Esophagus (tissue), 2 donors: Measurements from ENCODE around the gene LSR. TPM values are rescaled to one million over a fixed set of nuclear protein-coding genes. Genes with fewer than 3 reads are reported as not detected.

Experiments
- H3K27ac ChIP-seq, 2 donors: one replicate each; pipeline ENCODE4 v1.5.1; 2013; ENCODE audit warnings: low read depth in 2 of 2, mild to moderate bottlenecking in 2 of 2, inconsistent platforms in 1 of 2, low read length in 1 of 2, moderate library complexity in 1 of 2
- H3K27me3 ChIP-seq, 2 donors: one replicate each; pipeline ENCODE4 v1.6.1; 2013; ENCODE audit warnings: low read length in 2 of 2, control low read depth in 1 of 2, mild to moderate bottlenecking in 1 of 2; ENCODE audit not compliant: insufficient read depth in 2 of 2, control insufficient read depth in 1 of 2
- H3K36me3 ChIP-seq, 2 donors: one replicate each; pipeline ENCODE4 v1.6.1; 2013; ENCODE audit warnings: low read length in 1 of 2; ENCODE audit not compliant: control insufficient read depth in 2 of 2, insufficient read depth in 2 of 2
- H3K4me1 ChIP-seq, 2 donors: one replicate each; pipeline ENCODE4 v1.6.1; 2013; ENCODE audit warnings: low read length in 1 of 2; ENCODE audit not compliant: control insufficient read depth in 2 of 2, insufficient read depth in 2 of 2
- H3K4me3 ChIP-seq, 2 donors: one replicate each; pipeline ENCODE4 v1.5.1; 2013; ENCODE audit warnings: low read length in 2 of 2, mild to moderate bottlenecking in 2 of 2, low read depth in 1 of 2, moderate library complexity in 1 of 2
- H3K9me3 ChIP-seq, 2 donors: one replicate each; pipeline ENCODE4 v1.6.1; 2013; ENCODE audit warnings: mild to moderate bottlenecking in 2 of 2, low read depth in 1 of 2, low read length in 1 of 2, moderate library complexity in 1 of 2; ENCODE audit not compliant: control insufficient read depth in 2 of 2, insufficient read depth in 1 of 2
- WGBS, 2 donors: extraction: QIAGEN DNeasy Blood & Tissue Kit; methylation state at CpG; one replicate each; pipeline ENCODE4 v1.1.7; 2013; 5-methylcytosine and 5-hydroxymethylcytosine counted together
- polyA plus RNA-seq, 2 donors: library from polyadenylated mRNA; stranded (reverse); fragments of 200-250 nt; gene quantifications; one replicate each; pipeline ENCODE4 v1.2.3, GENCODE V29; 2013
- donor health status: healthy with polysubstance abuse.
- donor health status: Bipolar disorder and iron deficiency.

The LSR gene, protein sequence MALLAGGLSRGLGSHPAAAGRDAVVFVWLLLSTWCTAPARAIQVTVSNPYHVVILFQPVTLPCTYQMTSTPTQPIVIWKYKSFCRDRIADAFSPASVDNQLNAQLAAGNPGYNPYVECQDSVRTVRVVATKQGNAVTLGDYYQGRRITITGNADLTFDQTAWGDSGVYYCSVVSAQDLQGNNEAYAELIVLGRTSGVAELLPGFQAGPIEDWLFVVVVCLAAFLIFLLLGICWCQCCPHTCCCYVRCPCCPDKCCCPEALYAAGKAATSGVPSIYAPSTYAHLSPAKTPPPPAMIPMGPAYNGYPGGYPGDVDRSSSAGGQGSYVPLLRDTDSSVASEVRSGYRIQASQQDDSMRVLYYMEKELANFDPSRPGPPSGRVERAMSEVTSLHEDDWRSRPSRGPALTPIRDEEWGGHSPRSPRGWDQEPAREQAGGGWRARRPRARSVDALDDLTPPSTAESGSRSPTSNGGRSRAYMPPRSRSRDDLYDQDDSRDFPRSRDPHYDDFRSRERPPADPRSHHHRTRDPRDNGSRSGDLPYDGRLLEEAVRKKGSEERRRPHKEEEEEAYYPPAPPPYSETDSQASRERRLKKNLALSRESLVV
- polyA plus RNA-seq, result 10 to 100 TPM; 39.0 to 63.5 TPM

DNA sequence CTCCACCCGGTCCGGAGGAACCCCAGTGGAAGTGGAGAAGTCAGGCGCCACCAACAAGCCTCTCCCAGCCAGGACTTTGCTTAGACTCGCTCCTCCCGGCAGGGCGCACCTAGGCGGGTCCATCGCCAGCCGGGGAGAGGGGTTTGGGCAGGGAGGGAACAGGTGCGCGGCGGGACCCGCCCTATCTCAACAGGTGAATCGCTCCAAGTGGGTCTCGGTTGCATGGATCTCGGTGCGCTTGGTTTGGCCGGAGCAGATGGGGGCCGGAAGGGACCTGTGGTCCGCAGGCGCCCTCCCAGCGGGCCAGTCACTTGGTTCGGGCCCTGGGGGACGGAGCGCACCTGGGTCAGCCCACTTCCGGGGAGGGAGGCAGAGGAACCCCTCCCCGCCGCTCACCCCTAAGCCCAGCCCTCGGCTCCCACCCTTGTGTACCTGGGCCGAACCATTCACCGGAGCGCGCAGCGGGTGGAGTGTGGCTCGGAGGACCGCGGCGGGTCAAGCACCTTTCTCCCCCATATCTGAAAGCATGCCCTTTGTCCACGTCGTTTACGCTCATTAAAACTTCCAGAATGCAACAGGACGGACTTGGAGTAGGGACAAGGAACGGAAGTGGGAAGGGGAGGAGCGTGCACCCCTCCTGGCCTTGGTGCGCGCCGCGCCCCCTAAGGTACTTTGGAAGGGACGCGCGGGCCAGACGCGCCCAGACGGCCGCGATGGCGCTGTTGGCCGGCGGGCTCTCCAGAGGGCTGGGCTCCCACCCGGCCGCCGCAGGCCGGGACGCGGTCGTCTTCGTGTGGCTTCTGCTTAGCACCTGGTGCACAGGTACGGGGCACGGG lies at the start of gene LSR:
TSS of gene LSR (plus strand) at position 693 of the 836 bp plus-strand sequence. CDS start at position 714, 21 bp downstream.
- peaks cover 0 to 8% of the 10 kb centered on the region in 2 donors for H3K36me3 ChIP-seq
- H3K27ac ChIP-seq, result peak within 1 kb of the TSS; percentile 93 to 96
- WGBS, 2 donors, result 0 to 1% methylated on average over 67 to 69 of the region's 69 CpGs
- no peaks in the 10 kb centered on the region for H3K27me3 ChIP-seq
- no peaks in the 10 kb centered on the region for H3K9me3 ChIP-seq
- peak within 1 kb of the TSS; percentile 80 to 83 for H3K4me3 ChIP-seq
- peaks cover 2 to 9% of the 10 kb centered on the region in 2 donors for H3K4me1 ChIP-seq

DNA sequence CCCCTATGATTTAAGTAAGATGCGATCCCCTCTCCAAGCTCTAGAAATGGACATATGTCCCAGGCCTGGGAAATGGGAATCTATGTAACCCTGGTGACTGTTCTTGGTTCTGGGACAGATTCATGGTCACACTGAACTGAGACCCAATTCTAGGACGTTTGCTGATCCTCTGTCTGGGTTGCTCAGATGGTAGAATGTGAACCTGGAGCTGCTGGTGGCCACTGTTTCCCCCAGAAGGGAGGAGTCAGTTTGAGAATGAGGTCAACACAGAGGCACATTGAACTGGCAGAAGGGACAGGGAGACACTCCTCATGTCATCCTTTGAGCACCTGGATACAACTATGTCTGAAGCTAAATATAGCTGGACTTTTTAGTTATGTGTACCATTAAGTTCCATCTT lies 49.3 kb upstream of the LSR start:
- Histone ChIP-seq H3K27me3 (no peaks in the 10 kb centered on the region), H3K36me3 (no peaks in the 10 kb centered on the region), H3K27ac (no peak overlapping the region), H3K4me3 (no peak overlapping the region), H3K9me3 (no peaks in the 10 kb centered on the region), H3K4me1 (no peaks in the 10 kb centered on the region)
- 57 to 66% methylated on average over 2 of the region's 2 CpGs for WGBS, 2 donors

DNA sequence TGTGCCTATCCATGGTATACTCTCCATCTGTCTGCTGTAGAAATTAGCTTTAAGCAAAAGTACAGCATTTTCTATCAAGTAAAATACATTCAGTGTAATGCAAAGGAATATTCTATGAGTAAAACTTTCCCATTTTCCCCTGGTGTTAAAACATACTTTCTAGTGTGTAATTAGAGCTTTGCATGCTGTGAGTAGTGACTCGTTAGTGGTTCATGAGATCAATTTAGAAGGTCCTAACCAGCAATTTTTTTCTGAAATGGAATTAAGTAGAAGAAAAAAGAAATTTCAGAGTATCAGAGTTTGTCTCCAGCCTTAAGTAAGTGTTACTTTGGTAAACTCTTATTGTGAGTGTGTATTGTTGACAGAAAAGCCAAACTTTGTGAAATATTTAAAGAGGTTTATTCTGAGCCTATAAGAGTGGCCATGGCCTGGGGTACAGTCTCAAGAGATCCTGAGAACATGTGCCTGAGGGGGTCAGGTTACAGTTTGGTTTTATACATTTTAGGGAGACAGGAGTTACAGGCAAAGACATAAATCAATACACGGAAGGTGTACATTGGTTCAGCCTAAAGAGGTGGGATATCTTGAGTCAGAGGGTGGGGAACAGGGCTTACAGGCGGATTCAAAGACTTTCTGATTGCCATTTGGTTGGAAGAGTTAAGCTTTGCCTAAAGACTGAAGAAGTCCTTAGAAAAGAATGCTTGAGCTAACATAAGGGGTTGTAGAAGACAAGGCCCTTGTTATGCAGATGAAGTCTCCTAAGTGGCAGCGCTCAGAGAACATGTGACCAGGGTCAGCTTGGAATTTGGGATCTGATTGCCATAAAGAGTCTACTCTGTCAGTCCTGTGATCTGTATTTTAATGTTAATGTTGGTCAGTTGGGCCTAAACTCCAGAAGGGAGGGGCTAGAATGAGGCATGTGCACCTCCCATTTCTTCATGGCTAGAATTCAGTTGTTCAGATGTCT lies 45.8 kb upstream of the LSR start:
- Histone ChIP-seq H3K36me3 (no peaks in the 10 kb centered on the region), H3K4me3 (no peak overlapping the region), H3K27ac (no peak overlapping the region), H3K27me3 (no peaks in the 10 kb centered on the region), H3K9me3 (no peaks in the 10 kb centered on the region), H3K4me1 (peaks cover 0 to 2% of the 10 kb centered on the region in 2 donors)
- 80 to 83% methylated on average over 4 of the region's 4 CpGs for WGBS, 2 donors

DNA sequence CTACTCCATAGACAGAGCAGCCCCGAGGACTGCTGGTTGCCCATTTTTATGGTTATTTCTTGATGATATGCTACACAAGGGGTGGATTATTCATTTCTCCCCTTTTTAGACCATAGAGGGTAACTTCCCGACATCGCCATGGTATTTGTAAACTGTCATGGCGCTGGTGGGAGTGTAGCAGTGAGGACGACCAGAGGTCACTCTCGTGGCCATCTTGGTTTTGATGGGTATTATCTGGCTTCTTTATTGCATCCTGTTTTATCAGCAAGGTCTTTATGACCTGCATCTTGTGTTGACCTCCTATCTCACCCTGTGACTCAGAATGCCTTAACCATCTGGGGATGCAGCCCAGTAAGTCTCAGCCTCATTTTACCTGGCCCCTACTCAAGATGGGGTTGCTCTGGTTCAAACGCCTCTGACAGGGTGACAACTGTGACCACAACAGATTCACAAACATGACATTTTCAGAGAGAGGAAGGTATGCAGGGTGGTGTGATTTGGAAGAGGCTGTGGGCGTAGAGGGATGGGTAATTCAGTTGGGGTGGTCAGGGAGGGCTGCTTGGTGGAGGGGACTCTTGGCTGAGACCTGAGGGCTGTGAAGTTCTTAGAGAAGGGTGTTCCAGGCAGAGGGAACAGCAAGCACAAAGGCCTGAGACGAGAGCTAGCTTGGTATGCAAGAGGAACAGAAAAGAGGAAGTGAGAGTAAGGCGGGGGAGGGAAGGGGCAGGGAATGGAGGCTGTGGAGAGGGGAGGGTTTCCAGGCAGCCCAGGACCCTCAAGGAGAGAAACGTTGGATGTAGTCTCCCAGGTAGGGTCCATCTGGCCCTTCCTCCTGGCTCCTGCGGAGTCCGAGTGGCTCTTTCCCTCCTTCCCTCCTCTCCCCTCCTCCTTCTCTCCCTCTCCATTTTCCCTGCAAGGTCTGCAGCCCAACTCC lies 43.7 kb upstream of the LSR start:
- H3K36me3 ChIP-seq, result no peaks in the 10 kb centered on the region
- H3K27ac ChIP-seq, result peak overlapping the region in 1 of 2 donors; percentile 9
- WGBS, 2 donors, result 69 to 77% methylated on average over 10 to 13 of the region's 13 CpGs
- H3K9me3 ChIP-seq, result no peaks in the 10 kb centered on the region
- peaks cover 0 to 2% of the 10 kb centered on the region in 2 donors for H3K4me1 ChIP-seq
- H3K27me3 ChIP-seq, result no peaks in the 10 kb centered on the region
- no peak overlapping the region for H3K4me3 ChIP-seq

DNA sequence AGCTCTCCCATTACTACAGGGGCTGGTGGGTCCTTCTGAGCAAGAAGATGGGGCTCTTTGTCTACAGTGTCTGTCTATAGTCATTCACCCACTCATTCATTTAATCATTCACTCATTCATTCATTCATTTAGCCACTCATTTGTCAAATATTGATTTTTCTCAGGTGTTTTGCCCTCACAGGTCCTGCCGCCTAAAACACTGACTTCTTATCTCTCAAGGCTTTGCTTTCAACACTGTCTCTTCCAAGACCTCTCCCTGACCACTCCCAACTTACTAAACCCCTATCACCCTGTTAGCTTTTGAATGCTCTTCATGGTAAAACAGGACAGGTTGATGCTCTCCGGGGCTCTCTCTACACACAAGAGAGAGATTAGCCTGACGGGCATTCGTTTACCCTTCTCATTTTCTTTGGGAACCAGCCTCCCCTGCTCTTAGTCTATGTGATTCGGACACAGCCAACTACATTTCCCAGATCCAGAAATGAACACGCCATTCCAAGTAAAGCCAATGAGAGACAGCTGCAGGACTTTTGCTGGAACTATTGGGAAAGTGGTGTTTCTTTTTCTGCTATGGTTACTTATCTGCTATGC lies 43.0 kb upstream of the LSR start:
- WGBS, 2 donors, result 66 to 68% methylated on average over 6 of the region's 6 CpGs
- Histone ChIP-seq H3K27me3 (no peaks in the 10 kb centered on the region), H3K36me3 (no peaks in the 10 kb centered on the region), H3K27ac (no peak overlapping the region), H3K4me3 (no peak overlapping the region), H3K4me1 (peaks cover 0 to 2% of the 10 kb centered on the region in 2 donors), H3K9me3 (no peaks in the 10 kb centered on the region)

DNA sequence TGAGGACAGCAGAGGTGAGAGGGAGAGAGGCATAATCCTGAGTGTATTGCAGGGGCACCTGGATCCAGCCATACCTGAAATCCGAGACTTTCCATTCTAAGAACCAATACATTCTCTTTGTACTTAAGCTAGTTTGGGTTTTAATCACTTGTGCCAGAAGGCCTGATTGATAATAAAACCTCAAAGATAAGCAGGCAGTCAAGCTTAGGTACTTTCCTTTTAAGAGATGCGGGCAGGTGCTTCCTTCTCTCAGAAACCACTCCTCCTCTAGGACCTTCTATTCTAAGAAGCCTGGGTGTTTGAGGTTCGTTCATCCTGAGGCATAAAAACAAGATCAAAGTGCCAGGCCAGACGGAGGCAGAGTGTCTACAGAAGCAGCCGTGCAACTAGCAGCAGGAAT lies 42.4 kb upstream of the LSR start:
- Histone ChIP-seq H3K9me3 (no peaks in the 10 kb centered on the region), H3K4me1 (peaks cover 0 to 2% of the 10 kb centered on the region in 2 donors), H3K27ac (no peak overlapping the region), H3K27me3 (no peaks in the 10 kb centered on the region), H3K4me3 (no peak overlapping the region), H3K36me3 (no peaks in the 10 kb centered on the region)
- WGBS, 2 donors, result 46 to 52% methylated on average over 5 of the region's 5 CpGs

DNA sequence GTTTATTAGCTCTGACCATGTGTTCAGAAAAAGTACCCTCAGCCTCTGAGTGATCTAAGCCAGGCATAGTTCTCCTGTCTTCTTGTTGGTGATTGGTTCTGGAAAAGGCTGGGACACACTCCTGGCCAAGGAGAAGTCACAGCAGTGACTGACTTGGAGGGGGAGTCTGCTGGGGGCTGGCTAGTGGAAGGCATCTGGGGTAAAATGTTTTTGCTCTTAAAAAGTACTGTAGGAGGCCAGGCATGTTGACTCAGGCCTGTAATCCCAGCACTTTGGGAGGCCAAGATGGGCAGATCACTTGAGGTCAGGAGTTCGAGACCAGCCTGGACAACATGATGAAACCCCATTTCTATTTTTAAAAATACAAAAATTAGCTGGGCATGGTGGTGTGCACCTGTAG lies 41.9 kb upstream of the LSR start:
- H3K36me3 ChIP-seq, result no peaks in the 10 kb centered on the region
- peaks cover 0 to 2% of the 10 kb centered on the region in 2 donors for H3K4me1 ChIP-seq
- no peaks in the 10 kb centered on the region for H3K9me3 ChIP-seq
- no peak overlapping the region for H3K27ac ChIP-seq
- no peaks in the 10 kb centered on the region for H3K27me3 ChIP-seq
- no peak overlapping the region for H3K4me3 ChIP-seq
- whole genome bisulfite sequencing, 2 donors, result 90 to 95% methylated on average over 1 of the region's 1 CpG

DNA sequence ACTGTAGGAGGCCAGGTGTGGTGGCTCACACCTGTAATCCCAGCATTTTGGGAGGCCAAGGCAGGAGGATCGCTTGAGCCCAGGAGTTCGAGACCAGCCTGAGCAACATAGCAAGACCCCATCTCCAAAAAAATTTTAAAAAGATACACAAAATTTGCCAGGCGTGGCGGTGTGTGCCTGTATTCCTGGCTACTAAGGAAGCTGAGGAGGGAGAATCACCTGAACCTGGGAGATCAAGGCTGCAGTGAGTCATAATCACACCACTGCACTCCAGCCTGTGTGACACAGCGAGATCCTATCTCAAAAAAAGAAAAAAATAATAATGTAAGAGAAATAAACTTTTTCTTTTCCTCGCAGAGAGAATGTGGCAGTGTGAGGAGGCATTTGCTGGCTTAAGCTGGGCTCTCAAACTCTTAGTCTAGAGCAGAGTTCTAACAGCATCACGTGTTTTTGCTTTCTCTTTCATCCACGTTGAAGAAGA lies 41.4 kb upstream of the LSR start:
- no peak overlapping the region for H3K27ac ChIP-seq
- H3K36me3 ChIP-seq, result no peaks in the 10 kb centered on the region
- H3K4me1 ChIP-seq, result peaks cover 0 to 2% of the 10 kb centered on the region in 2 donors
- WGBS, 2 donors, result 79 to 88% methylated on average over 8 of the region's 8 CpGs
- no peak overlapping the region for H3K4me3 ChIP-seq
- no peaks in the 10 kb centered on the region for H3K27me3 ChIP-seq
- no peaks in the 10 kb centered on the region for H3K9me3 ChIP-seq
